K562 (cell line): ENCODE data around the gene IFI30. TPM values are rescaled to one million over a fixed set of nuclear protein-coding genes. Genes with fewer than 3 reads are reported as not detected.

Source experiments
- CBX2 ChIP-seq: fragments of 200-600 bp; sonication (generic); IDR thresholded peaks from one replicate; pipeline ENCODE4 v1.6.1; 2012; ENCODE audit warnings: mild to moderate bottlenecking, low read length, inconsistent platforms; ENCODE audit not compliant: insufficient read depth, poor library complexity, severe bottlenecking
- CBX8 ChIP-seq: fragments of 200-600 bp; sonication (generic); IDR thresholded peaks from 2 replicates; pipeline ENCODE4 v1.6.1; 2012; ENCODE audit warnings: borderline replicate concordance, mixed run types, low read depth, mild to moderate bottlenecking, moderate library complexity, mixed read lengths, low read length, control low read depth, inconsistent platforms; ENCODE audit not compliant: poor library complexity, severe bottlenecking; ENCODE audit errors: extremely low read depth
- CEBPG ChIP-seq, 3 experiments: fragments of 200-800 bp in 1 of 3; sonication (Bioruptor generic) in 1 of 3; sonication (generic) in 1 of 3; formaldehyde crosslinking in 1 of 3; IDR thresholded peaks in 2 of 3; conservative IDR thresholded peaks in 1 of 3; 2 replicates each; pipeline versions ENCODE4 v1.6.1 to v1.8.0; 2016 to 2022; ENCODE audit warnings: missing compliant biosample characterization in 2 of 3, missing genetic modification characterization in 2 of 3, mild to moderate bottlenecking in 1 of 3, missing genetic modification reagents in 1 of 3
- KAT8 ChIP-seq: fragments of 450-650 bp; IDR thresholded peaks from 2 replicates; pipeline ENCODE4 v1.6.1; 2016; ENCODE audit warnings: low read depth, mild to moderate bottlenecking
- MEIS2 ChIP-seq: fragments of 450-650 bp; IDR thresholded peaks from 2 replicates; pipeline ENCODE4 v1.6.1; 2014; ENCODE audit warnings: mild to moderate bottlenecking; ENCODE audit not compliant: partially characterized antibody
- PTBP1 ChIP-seq: fragments of 200-400 bp; formaldehyde crosslinking; IDR thresholded peaks from 2 replicates; pipeline ENCODE4 v1.6.1; 2017; ENCODE audit warnings: low read depth, low read length
- RBBP5 ChIP-seq: fragments of 200-600 bp; sonication (generic); IDR thresholded peaks from 2 replicates; pipeline ENCODE4 v1.6.1; 2012; ENCODE audit warnings: borderline replicate concordance, mild to moderate bottlenecking, low read length, control low read depth, inconsistent platforms; ENCODE audit not compliant: insufficient read depth, poor library complexity, severe bottlenecking
- SNAPC5 ChIP-seq: fragments of 250-450 bp; sonication (Bioruptor Pico); IDR thresholded peaks from 2 replicates; pipeline ENCODE4 v1.8.0; 2021; ENCODE audit warnings: moderate library complexity, mild to moderate bottlenecking, inconsistent platforms
- TFE3 ChIP-seq: fragments of 450-650 bp; formaldehyde crosslinking; IDR thresholded peaks from 2 replicates; pipeline ENCODE4 v1.4.0; 2020; ENCODE audit warnings: mild to moderate bottlenecking, mixed read lengths
- TRIM28 ChIP-seq: fragments of 450-650 bp; IDR thresholded peaks from 2 replicates; pipeline ENCODE4 v1.6.1; 2017
- ZBTB40 ChIP-seq, 2 experiments: fragments of 450-650 bp in 1 of 2; sonication (generic) in 1 of 2; formaldehyde crosslinking in 1 of 2; IDR thresholded peaks; 2 replicates each; pipeline versions ENCODE4 v1.7.1 to v1.9.0; 2016 to 2022; ENCODE audit warnings: inconsistent platforms in 1 of 2, mild to moderate bottlenecking in 1 of 2, missing genetic modification reagents in 1 of 2
- ZBTB43 ChIP-seq: sonication (generic); formaldehyde crosslinking; IDR thresholded peaks from 2 replicates; pipeline ENCODE4 v1.8.0; 2023; ENCODE audit warnings: mild to moderate bottlenecking, missing genetic modification reagents
- polyA plus RNA-seq, 8 experiments: library from polyadenylated mRNA; depleted of rRNA in 4 of 8; stranded (reverse) in 5 of 8; unstranded in 3 of 8; fragments of >200 nt; fragmentation: Nextera tagmentation in 2 of 8; fragmentation: Illumina TruSeq in 1 of 8; extraction: Ambion mirVana in 2 of 8; extraction: Trizol in 1 of 8; gene quantifications; 2 replicates each; pipeline versions ENCODE4 v1.2.1 to v1.2.3, GENCODE V29; 2011 to 2014; ENCODE audit warnings: inconsistent platforms in 1 of 8, missing spikeins in 1 of 8
- total RNA-seq, 7 experiments: library from RNA; depleted of rRNA in 6 of 7; stranded (reverse); fragments of >200 nt in 6 of 7; fragmentation: Illumina TruSeq in 2 of 7; extraction: Trizol in 2 of 7; gene quantifications; 2 replicates each; pipeline versions ENCODE4 v1.2.1 to v1.2.3, GENCODE V29; 2011 to 2021; ENCODE audit warnings: low replicate concordance in 1 of 7

Gene IFI30
- total and polyA plus RNA-seq, 9 of the 15 experiments (the other 6 are each of a cell fraction or from before 2014, with no cell fraction given) = 63.7 to 430 (median 109) TPM

GRCh38 chr19:18223860-18224524 is 50.4 kb downstream of the IFI30 start (continued):
- peak; percentile 94 for TF ChIP-seq ZBTB40 (IDR thresholded peaks at IDR 0.05)
- no peak for TF ChIP-seq ZBTB40 (CRISPR knock-in tag; IDR thresholded peaks at IDR 0.05)
- TF ChIP-seq CEBPG (CRISPR knock-in tag; IDR thresholded peaks at IDR 0.05) = no peak
- no peak for TF ChIP-seq CEBPG (tag; conservative IDR thresholded peaks at IDR 0.05 in 1 of 2, IDR thresholded peaks at IDR 0.05 in 1 of 2)
- TF ChIP-seq RBBP5 = peak; percentile 56
- no peak for TF ChIP-seq CBX2
- peak; percentile 71 for TF ChIP-seq TRIM28
- no peak for TF ChIP-seq TFE3 (CRISPR knock-in tag)
- no peak for TF ChIP-seq PTBP1
- TF ChIP-seq ZBTB43 (CRISPR knock-in tag) = no peak
- TF ChIP-seq SNAPC5 (CRISPR knock-in tag) = no peak
- peak; percentile 15 for TF ChIP-seq MEIS2
- no peak for TF ChIP-seq CBX8
- no peak for TF ChIP-seq KAT8
